H1 (cell line): ENCODE measurements around the gene PNO1. TPM values are rescaled to one million over a fixed set of nuclear protein-coding genes. Genes with fewer than 3 reads are reported as not detected.

Experiments
- CTCF ChIA-PET: fragments of 300-600 bp; sonication (Branson Sonifier 250); formaldehyde crosslinking; loops from one replicate; lab custom pipeline; 2021; ENCODE audit not compliant: partially characterized antibody; lab: Charles Lee
- POLR2A ChIA-PET: fragments of 300-600 bp; sonication (Branson Sonifier 250); formaldehyde crosslinking; loops from one replicate; lab custom pipeline; 2021; ENCODE audit warnings: inconsistent platforms; ENCODE audit not compliant: partially characterized antibody; lab: Charles Lee
- DNase-seq, 2 experiments: peaks; one replicate each; pipeline versions ENCODE4 v3.0.0 to v3.0.0-alpha.2; 2010 to 2022; ENCODE audit warnings: low spot score in 2 of 2, low read depth in 1 of 2, mixed read lengths in 1 of 2
- FAIRE-seq: peaks from 2 replicates; lab custom pipeline; 2011; peaks lifted over from hg19 to GRCh38; lab: Jason Lieb, UNC
- H2AFZ ChIP-seq: 2 replicates; pipeline ENCODE4 v1.8.1; 2012; ENCODE audit warnings: low read length, inconsistent platforms
- H2AK5ac ChIP-seq: 2 replicates; pipeline ENCODE4 v1.6.1; 2013; ENCODE audit warnings: low read depth, low read length
- H2BK120ac ChIP-seq: replicated peaks from 2 replicates; pipeline ENCODE3; 2013; ENCODE audit warnings: low read depth, low read length, inconsistent platforms
- H2BK12ac ChIP-seq: 2 replicates; pipeline ENCODE4 v1.6.1; 2013; ENCODE audit warnings: low read depth, low read length
- H2BK15ac ChIP-seq: 2 replicates; pipeline ENCODE4 v1.6.1; 2013; ENCODE audit warnings: low read length
- H2BK20ac ChIP-seq: 2 replicates; pipeline ENCODE4 v1.6.1; 2013; ENCODE audit warnings: low read length
- H2BK5ac ChIP-seq: 2 replicates; pipeline ENCODE4 v1.6.1; 2013; ENCODE audit warnings: low read depth, low read length
- H3K14ac ChIP-seq: 2 replicates; pipeline ENCODE4 v1.6.1; 2013; ENCODE audit warnings: inconsistent platforms; ENCODE audit not compliant: insufficient read length
- H3K18ac ChIP-seq: 2 replicates; pipeline ENCODE4 v1.6.1; 2013; ENCODE audit warnings: low read length; ENCODE audit errors: extremely low read depth
- H3K23ac ChIP-seq: 2 replicates; pipeline ENCODE4 v1.6.1; 2013; ENCODE audit warnings: inconsistent platforms; ENCODE audit not compliant: insufficient read length
- H3K23me2 ChIP-seq: 2 replicates; pipeline ENCODE4 v1.6.1; 2013; ENCODE audit warnings: low read depth, low read length
- H3K27ac ChIP-seq: 2 replicates; pipeline ENCODE4 v1.6.1; 2011; ENCODE audit warnings: low read depth, low read length, inconsistent platforms
- H3K27me3 ChIP-seq, 4 experiments: replicated peaks in 1 of 4; 1 replicate in 1 of 4; 2 replicates in 3 of 4; pipeline versions ENCODE4 v1.6.1 to v1.8.1; 2011 to 2013; ENCODE audit warnings: low read length in 3 of 4, mild to moderate bottlenecking in 3 of 4, inconsistent platforms in 2 of 4, mixed read lengths in 2 of 4, moderate library complexity in 1 of 4; ENCODE audit not compliant: control insufficient read depth in 3 of 4, insufficient read depth in 3 of 4; ENCODE audit errors: extremely low read depth in 1 of 4
- H3K36me3 ChIP-seq, 4 experiments: 2 replicates each; pipeline versions ENCODE4 v1.6.1 to v1.8.1; 2011 to 2013; ENCODE audit warnings: mild to moderate bottlenecking in 4 of 4, low read length in 3 of 4, moderate library complexity in 2 of 4, control low read depth in 1 of 4, inconsistent platforms in 1 of 4; ENCODE audit not compliant: insufficient read depth in 4 of 4, control insufficient read depth in 2 of 4
- H3K4ac ChIP-seq: replicated peaks from 2 replicates; pipeline ENCODE3; 2013; ENCODE audit warnings: low read length, low read depth, mixed read lengths, inconsistent platforms; ENCODE audit not compliant: insufficient read length
- H3K4me1 ChIP-seq, 4 experiments: replicated peaks in 1 of 4; 1 replicate in 1 of 4; 2 replicates in 3 of 4; pipeline versions ENCODE4 v1.6.1 to v1.8.1; 2011 to 2013; ENCODE audit warnings: low read length in 3 of 4, inconsistent platforms in 2 of 4, mixed read lengths in 1 of 4; ENCODE audit not compliant: insufficient read depth in 4 of 4, control insufficient read depth in 3 of 4
- H3K4me2 ChIP-seq, 2 experiments: 2 replicates each; pipeline versions ENCODE4 v1.6.1 to v1.8.1; 2011 to 2013; ENCODE audit warnings: low read depth in 2 of 2, low read length in 2 of 2, control low read depth in 1 of 2, inconsistent platforms in 1 of 2, mild to moderate bottlenecking in 1 of 2; ENCODE audit not compliant: insufficient read depth in 1 of 2
- H3K4me3 ChIP-seq, 4 experiments: fragments of 200-600, 300-600 bp in 1 of 4; sonication (generic), shearing (Covaris generic), sonication (Bioruptor Twin) in 1 of 4; 2 replicates each; pipeline versions ENCODE4 v1.5.1 to v1.8.1; 2011 to 2016; ENCODE audit warnings: low read length in 4 of 4, low read depth in 3 of 4, control low read depth in 2 of 4, inconsistent platforms in 2 of 4, mild to moderate bottlenecking in 2 of 4, mixed read lengths in 1 of 4, moderate library complexity in 1 of 4; ENCODE audit not compliant: insufficient read depth in 2 of 4; ENCODE audit errors: extremely low read depth in 1 of 4
- H3K56ac ChIP-seq: replicated peaks from 2 replicates; pipeline ENCODE3; 2013; ENCODE audit warnings: low read depth, mild to moderate bottlenecking, mixed read lengths, low read length, inconsistent platforms; ENCODE audit not compliant: insufficient read length
- H3K79me1 ChIP-seq: 2 replicates; pipeline ENCODE4 v1.6.1; 2013; ENCODE audit warnings: low read depth, low read length, control low read depth
- H3K79me2 ChIP-seq, 2 experiments: 2 replicates each; pipeline versions ENCODE4 v1.6.1 to v1.8.1; 2012 to 2013; ENCODE audit warnings: low read length in 2 of 2, mild to moderate bottlenecking in 2 of 2, inconsistent platforms in 1 of 2; ENCODE audit not compliant: insufficient read depth in 2 of 2, control insufficient read depth in 1 of 2
- H3K9ac ChIP-seq, 4 experiments: replicated peaks in 1 of 4; 1 replicate in 1 of 4; 2 replicates in 3 of 4; pipeline versions ENCODE4 v1.6.1 to v1.8.1; 2011 to 2013; ENCODE audit warnings: low read depth in 3 of 4, low read length in 3 of 4, control low read depth in 2 of 4, mild to moderate bottlenecking in 2 of 4, moderate library complexity in 2 of 4, inconsistent platforms in 1 of 4; ENCODE audit errors: extremely low read depth in 1 of 4
- H3K9me3 ChIP-seq, 2 experiments: 2 replicates each; pipeline versions ENCODE4 v1.6.1 to v1.8.1; 2012 to 2013; ENCODE audit warnings: mild to moderate bottlenecking in 2 of 2, moderate library complexity in 2 of 2, control low read depth in 1 of 2, inconsistent platforms in 1 of 2, low read depth in 1 of 2, low read length in 1 of 2, mixed read lengths in 1 of 2; ENCODE audit not compliant: insufficient read depth in 2 of 2
- H4K20me1 ChIP-seq, 2 experiments: replicated peaks in 1 of 2; 2 replicates each; pipeline versions ENCODE3 to v1.8.1; 2011 to 2013; ENCODE audit warnings: inconsistent platforms in 2 of 2, low read length in 2 of 2, mild to moderate bottlenecking in 1 of 2; ENCODE audit not compliant: insufficient read depth in 2 of 2, control insufficient read depth in 1 of 2
- H4K5ac ChIP-seq: 2 replicates; pipeline ENCODE4 v1.6.1; 2013; ENCODE audit warnings: low read length, low read depth, mixed read lengths, inconsistent platforms; ENCODE audit not compliant: insufficient read length
- H4K8ac ChIP-seq: 2 replicates; pipeline ENCODE4 v1.8.0; 2013; ENCODE audit warnings: mild to moderate bottlenecking, moderate library complexity, low read length, inconsistent platforms; ENCODE audit not compliant: insufficient read depth; ENCODE audit errors: extremely low read depth
- H4K91ac ChIP-seq: replicated peaks from 2 replicates; pipeline ENCODE3; 2013; ENCODE audit warnings: low read length, mixed read lengths, inconsistent platforms; ENCODE audit not compliant: insufficient read length
- BCL11A ChIP-seq, 2 experiments: IDR thresholded peaks; one replicate each; pipeline ENCODE4 v1.6.1; 2011; ENCODE audit warnings: low read depth in 2 of 2, low read length in 2 of 2, mild to moderate bottlenecking in 2 of 2
- CBX5 ChIP-seq: fragments of 300-800, 300-1000 bp; sonication (generic); IDR thresholded peaks from 2 replicates; pipeline ENCODE4 v1.7.1; 2016; ENCODE audit warnings: antibody characterized with exemption, low read length, low read depth
- CTBP2 ChIP-seq: IDR thresholded peaks from 2 replicates; pipeline ENCODE4 v1.7.0; 2011; ENCODE audit warnings: borderline replicate concordance, mild to moderate bottlenecking, moderate library complexity, mixed read lengths, low read length; ENCODE audit not compliant: insufficient read depth, insufficient read length
- EZH2 ChIP-seq: fragments of 200-600 bp; sonication (generic); IDR thresholded peaks from 2 replicates; pipeline ENCODE4 v1.7.1; 2012; ENCODE audit warnings: low read depth, mild to moderate bottlenecking, moderate library complexity, low read length, inconsistent platforms; ENCODE audit not compliant: severe bottlenecking
- GABPA ChIP-seq: IDR thresholded peaks from 2 replicates; pipeline ENCODE4 v1.6.1; 2011; ENCODE audit warnings: mild to moderate bottlenecking, low read length, moderate library complexity, borderline replicate concordance; ENCODE audit not compliant: insufficient read depth
- HDAC6 ChIP-seq: IDR thresholded peaks from one replicate; pipeline ENCODE4 v1.7.1; 2012; ENCODE audit warnings: low read depth, mild to moderate bottlenecking, inconsistent platforms, low read length, moderate library complexity
- KDM4A ChIP-seq: IDR thresholded peaks from one replicate; pipeline ENCODE4 v1.7.1; 2012; ENCODE audit warnings: low read depth, mild to moderate bottlenecking, moderate library complexity, low read length, inconsistent platforms; ENCODE audit not compliant: severe bottlenecking
- KDM5A ChIP-seq: fragments of 200-600 bp; IDR thresholded peaks from 2 replicates; pipeline ENCODE4 v1.7.1; 2012; ENCODE audit warnings: mild to moderate bottlenecking, low read length, inconsistent platforms, mixed read lengths
- NRF1 ChIP-seq: IDR thresholded peaks from 2 replicates; pipeline ENCODE4 v1.6.1; 2011; ENCODE audit warnings: mild to moderate bottlenecking, low read depth, low read length, improper control_type of control experiment
- RAD21 ChIP-seq, 2 experiments: IDR thresholded peaks in 1 of 2; conservative IDR thresholded peaks in 1 of 2; 2 replicates each; pipeline ENCODE4 v1.6.1; 2011; ENCODE audit warnings: low read depth in 2 of 2, low read length in 2 of 2, improper control_type of control experiment in 1 of 2, inconsistent platforms in 1 of 2, mild to moderate bottlenecking in 1 of 2, moderate library complexity in 1 of 2
- SIRT6 ChIP-seq: IDR thresholded peaks from one replicate; pipeline ENCODE4 v1.7.1; 2012; ENCODE audit warnings: low read length, inconsistent platforms
- YY1 ChIP-seq: IDR thresholded peaks from 2 replicates; pipeline ENCODE4 v1.6.1; 2011; ENCODE audit warnings: low read depth, mild to moderate bottlenecking, low read length
- WGBS, 2 experiments: shearing (Covaris generic) in 1 of 2; methylation state at CpG; one replicate each; pipeline versions ENCODE4 v1.1.6 to v1.1.7; 2013 to 2015; ENCODE audit warnings: low lambda C conversion rate in 2 of 2, mixed read lengths in 2 of 2, inconsistent platforms in 1 of 2, low coverage in 1 of 2, missing lambda C conversion rate in 1 of 2; ENCODE audit not compliant: insufficient replicate concordance in 2 of 2, insufficient coverage in 1 of 2, insufficient read length in 1 of 2; ENCODE audit errors: extremely low coverage in 1 of 2, missing lambda C conversion rate in 1 of 2; 5-methylcytosine and 5-hydroxymethylcytosine counted together
- polyA plus RNA-seq, 7 experiments: library from polyadenylated mRNA; depleted of rRNA in 3 of 7; stranded (reverse) in 5 of 7; unstranded in 2 of 7; fragments of >200 nt in 5 of 7; fragments of 200-250 nt in 2 of 7; gene quantifications; 1 replicate in 5 of 7; 2 replicates in 1 of 7; 4 replicates in 1 of 7; pipeline versions ENCODE4 v1.2.1 to v1.2.3, GENCODE V29; 2011 to 2013; ENCODE audit warnings: missing spikeins in 2 of 7, mixed read lengths in 2 of 7
- total RNA-seq: library from RNA; stranded (reverse); fragmentation: NEBNext Ultra II Directional; extraction: Animal tissue kit (Norgen Biotek cat#: 25700); gene quantifications from 2 replicates; pipeline ENCODE4 v1.2.1, GENCODE V29; 2021
- TF ChIP-seq, protein P1 (sequence below): IDR thresholded peaks from 2 replicates; pipeline ENCODE4 v1.6.1; 2011; ENCODE audit warnings: low read length, improper control_type of control experiment

The PNO1 gene
- total and polyA plus RNA-seq, 2 of the 8 experiments (the other 6 are each of a cell fraction or from before 2014, with no cell fraction given) = 18.6 to 33.2 TPM

DNA sequence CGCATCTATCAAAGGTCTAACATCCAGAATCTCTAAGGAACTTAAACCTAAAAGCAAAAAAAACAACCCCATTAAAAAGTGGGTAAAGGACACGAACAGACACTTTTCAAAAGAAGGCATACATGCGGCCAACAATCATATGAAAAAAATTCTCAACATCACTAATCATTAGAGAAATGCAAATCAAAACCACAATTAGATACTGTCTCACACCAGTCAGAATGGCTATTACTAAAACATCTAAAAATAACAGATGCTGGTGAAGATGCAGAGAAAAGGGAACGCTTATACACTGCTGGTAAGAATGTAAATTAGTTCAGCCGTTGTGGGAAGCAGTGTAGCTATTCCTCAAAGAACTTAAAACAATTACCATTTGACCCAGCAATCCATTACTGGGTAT, 56.7 kb downstream of the PNO1 start:
- no peak overlapping the region for H2BK15ac ChIP-seq
- H3K56ac ChIP-seq = no peak overlapping the region
- H3K27ac ChIP-seq = no peak overlapping the region
- peaks cover 2% of the 10 kb centered on the region; the same call in 1 of the 2 replicates for H3K79me1 ChIP-seq
- H4K91ac ChIP-seq = no peak overlapping the region
- H3K9me3 ChIP-seq = no peaks in the 10 kb centered on the region
- peaks cover 7 to 98% of the 10 kb centered on the region in 2 experiments; a peak in 3 of 4 replicates for H3K79me2 ChIP-seq
- no peak overlapping the region for H2AFZ ChIP-seq
- no peak overlapping the region for H2BK20ac ChIP-seq
- H3K4ac ChIP-seq = no peak overlapping the region
- no peak overlapping the region for H4K8ac ChIP-seq
- H2BK5ac ChIP-seq = no peak overlapping the region
- H2AK5ac ChIP-seq = no peak overlapping the region
- H3K14ac ChIP-seq = no peak overlapping the region
- H3K4me3 ChIP-seq = no peak overlapping the region
- CTCF ChIA-PET = no interaction called here
- DNase-seq = no peak
- WGBS, 2 experiments = 93% methylated on average over 5 of the region's 5 CpGs; no CpG with 5 or more reads in 1 of the 2 experiments
- H3K23me2 ChIP-seq = no peaks in the 10 kb centered on the region
- H4K5ac ChIP-seq = no peak overlapping the region
- POLR2A ChIA-PET = no interaction called here
- H2BK12ac ChIP-seq = no peak overlapping the region
- no peak overlapping the region for H3K18ac ChIP-seq
- H3K23ac ChIP-seq = no peak overlapping the region
- H3K4me1 ChIP-seq = peaks cover 0 to 4% (median 0%) of the 10 kb centered on the region in 4 experiments; a peak in 1 of 7 replicates
- no peaks in the 10 kb centered on the region for H3K27me3 ChIP-seq
- H3K4me2 ChIP-seq = no peak overlapping the region
- H2BK120ac ChIP-seq = no peak overlapping the region
- FAIRE-seq = no peak
- peaks cover 4 to 10% of the 10 kb centered on the region in 2 experiments for H4K20me1 ChIP-seq
- no peak overlapping the region for H3K9ac ChIP-seq
- H3K36me3 ChIP-seq = peaks cover 0 to 13% (median 0%) of the 10 kb centered on the region in 4 experiments; a peak in 1 of 8 replicates
- TF ChIP-seq BCL11A (IDR thresholded peaks at IDR 0.05; ENCODE audit: low read depth in 2 of 2, low read length in 2 of 2) (no peak), RAD21 (IDR thresholded peaks at IDR 0.05 in 1 of 2, conservative IDR thresholded peaks at IDR 0.05 in 1 of 2; ENCODE audit: low read depth in 2 of 2, low read length in 2 of 2) (no peak), HDAC6 (no peak), KDM5A (no peak), SIRT6 (no peak), KDM4A (no peak), CBX5 (no peak), EZH2 (no peak), YY1 (no peak), CTBP2 (no peak), GABPA (no peak), NRF1 (no peak)
- TF ChIP-seq, protein P1, sequence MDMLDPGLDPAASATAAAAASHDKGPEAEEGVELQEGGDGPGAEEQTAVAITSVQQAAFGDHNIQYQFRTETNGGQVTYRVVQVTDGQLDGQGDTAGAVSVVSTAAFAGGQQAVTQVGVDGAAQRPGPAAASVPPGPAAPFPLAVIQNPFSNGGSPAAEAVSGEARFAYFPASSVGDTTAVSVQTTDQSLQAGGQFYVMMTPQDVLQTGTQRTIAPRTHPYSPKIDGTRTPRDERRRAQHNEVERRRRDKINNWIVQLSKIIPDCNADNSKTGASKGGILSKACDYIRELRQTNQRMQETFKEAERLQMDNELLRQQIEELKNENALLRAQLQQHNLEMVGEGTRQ = no peak
